Activated T-cell treated with anti-CD3 and anti-CD28 coated beads, Interleukin-2, amount 50 U/mL, for 1 hour (primary cell): Measurements from ENCODE around the gene HJV.
"Not testable (repeated sequence)": the region's sequence is repeated elsewhere in the genome, so short reads cannot be mapped to it uniquely, and the experiment has no call there.

Source experiments
- DNase-seq: peaks from one replicate; pipeline ENCODE4 v3.0.0-alpha.2; 2020

HJV gene, protein sequence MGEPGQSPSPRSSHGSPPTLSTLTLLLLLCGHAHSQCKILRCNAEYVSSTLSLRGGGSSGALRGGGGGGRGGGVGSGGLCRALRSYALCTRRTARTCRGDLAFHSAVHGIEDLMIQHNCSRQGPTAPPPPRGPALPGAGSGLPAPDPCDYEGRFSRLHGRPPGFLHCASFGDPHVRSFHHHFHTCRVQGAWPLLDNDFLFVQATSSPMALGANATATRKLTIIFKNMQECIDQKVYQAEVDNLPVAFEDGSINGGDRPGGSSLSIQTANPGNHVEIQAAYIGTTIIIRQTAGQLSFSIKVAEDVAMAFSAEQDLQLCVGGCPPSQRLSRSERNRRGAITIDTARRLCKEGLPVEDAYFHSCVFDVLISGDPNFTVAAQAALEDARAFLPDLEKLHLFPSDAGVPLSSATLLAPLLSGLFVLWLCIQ

DNA sequence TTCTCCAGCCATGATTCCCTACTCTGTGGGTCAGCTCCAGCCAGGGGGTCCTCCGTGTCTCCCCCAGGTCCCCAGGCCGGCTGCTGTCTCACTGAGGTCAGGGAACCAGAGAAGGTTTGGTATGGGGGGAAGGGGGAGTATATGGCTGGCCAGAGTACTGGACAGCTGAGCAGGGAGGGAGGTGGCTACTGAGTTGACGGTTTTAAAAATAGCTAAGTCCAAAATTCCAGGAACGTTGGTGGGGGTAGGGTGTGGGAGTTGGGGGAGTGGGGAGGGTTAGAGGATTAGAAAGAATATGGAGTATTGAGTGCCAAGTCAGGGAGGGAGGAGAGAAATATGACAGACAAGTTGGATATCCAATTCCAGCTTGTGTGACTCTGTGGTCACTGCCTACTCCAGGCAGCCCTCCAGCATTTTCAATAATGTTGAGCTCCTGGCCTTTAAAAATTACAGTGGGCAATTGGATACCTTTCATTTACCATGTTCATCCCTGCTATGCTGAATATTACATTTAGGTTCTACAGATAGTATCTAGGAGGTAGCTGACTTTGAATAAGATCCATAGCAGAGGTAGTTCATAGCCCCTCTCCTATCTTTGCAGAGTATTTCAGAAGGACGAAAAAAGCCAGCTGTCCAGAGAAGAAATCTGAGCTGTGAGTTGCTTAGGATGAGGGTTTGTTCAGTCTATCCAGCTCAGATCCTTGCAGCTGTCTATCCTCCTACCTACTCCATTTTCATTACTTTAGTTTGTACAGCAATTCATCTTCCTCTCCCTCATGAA lies at the start of gene HJV:
HJV (minus strand) TSS at position 114 of the 781 bp plus-strand sequence. CDS start 1,504 bp downstream, outside the sequence.
- DNase-seq = no peak

GRCh38 chr1:146059148-146059547 lies 37.6 kb upstream of the HJV start:
- not testable (repeated sequence) for DNase-seq

DNA sequence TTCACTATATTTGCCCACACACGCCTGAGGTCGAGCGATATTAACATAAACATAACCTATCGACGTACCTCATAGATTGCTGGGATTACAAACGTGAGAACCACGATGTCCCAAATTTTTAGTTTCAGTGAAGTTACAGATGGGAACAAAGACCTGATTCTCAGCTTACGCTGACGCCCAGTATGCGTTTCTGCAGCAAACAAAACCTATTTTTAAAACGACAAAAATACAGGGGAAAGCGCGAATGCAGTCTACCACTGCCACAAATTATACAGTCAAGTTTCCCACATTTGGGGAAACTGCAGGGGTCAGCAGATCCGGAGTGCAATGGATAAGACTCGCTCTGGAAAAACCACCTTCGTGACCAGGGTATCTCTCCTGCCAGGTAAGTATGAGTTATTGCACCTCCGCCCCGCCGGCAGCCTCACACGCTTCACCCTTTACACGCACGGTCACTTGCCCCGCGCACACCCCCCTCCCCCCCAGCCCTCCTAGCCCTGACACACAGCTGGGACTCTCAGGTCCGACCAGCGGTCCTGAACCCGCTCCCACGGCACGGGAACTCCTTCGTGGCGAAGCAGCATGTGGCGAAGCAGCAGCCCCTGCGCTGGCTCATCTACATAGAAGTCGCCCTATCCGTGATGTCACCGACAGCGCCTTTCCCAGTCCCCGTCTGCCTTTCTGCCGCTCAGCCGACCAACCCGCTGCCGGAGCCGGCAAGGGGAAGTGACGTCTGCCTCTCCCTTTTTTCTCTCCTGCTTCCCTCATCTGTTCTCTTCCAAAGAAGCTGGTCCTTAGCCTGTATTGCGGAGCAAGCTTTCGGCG lies 30.5 kb upstream of the HJV start:
- DNase-seq = peak; percentile 75

DNA sequence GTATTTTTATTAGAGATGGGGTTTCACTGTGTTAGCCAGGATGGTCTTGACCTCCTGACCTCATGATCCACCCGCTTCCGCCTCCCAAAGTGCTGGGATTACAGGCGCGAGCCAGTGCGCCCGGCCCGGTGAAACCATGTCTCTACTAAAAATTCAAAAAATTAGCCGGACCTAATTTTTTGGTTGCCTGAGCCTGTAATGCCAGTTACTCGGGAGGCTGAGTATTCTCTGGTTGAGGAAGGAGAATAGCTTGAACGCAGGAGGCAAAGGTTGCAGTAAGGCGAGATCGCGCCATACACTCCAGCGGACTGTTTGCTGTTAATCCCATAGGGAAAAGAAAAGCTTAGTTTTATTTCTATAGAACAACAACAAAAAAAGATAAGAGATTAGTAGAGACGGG lies 29.9 kb upstream of the HJV start:
- DNase-seq = no peak

- not testable (repeated sequence) for DNase-seq
Measured at GRCh38 chr1:146050652-146050963, 29.1 kb upstream of the HJV start.

GRCh38 chr1:146049866-146050651 lies 28.5 kb upstream of the HJV start:
- DNase-seq = not testable (repeated sequence)

GRCh38 chr1:146049436-146049835 lies 27.9 kb upstream of the HJV start:
- peak; percentile 25 for DNase-seq

DNA sequence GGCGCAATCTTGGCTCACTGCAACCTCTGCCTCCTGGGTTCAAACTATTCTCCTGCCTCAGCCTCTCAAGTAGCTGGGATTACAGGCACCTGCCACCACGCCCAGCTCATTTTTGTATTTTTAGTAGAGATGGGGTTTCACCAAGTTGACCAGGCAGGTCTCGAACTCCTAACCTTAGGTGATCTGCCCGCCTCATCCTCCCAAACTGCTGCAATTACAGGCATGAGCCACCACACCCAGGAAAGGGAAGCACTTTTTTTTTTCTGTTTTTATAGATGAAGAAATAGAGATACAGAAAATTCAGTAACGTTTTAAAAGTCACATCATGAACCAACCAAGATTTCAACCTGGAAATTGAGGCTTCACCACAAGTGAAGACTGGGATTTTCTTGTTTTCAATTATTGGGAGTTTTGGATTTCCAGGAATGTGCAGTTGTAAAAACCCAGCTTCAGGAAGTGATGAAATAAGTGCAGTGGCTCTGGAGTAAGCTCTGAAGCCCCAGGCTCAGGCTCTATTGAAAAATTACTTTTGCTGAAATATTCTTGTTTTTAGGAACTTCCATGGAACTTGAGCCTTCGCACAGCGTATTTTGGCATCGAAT lies 27.1 kb upstream of the HJV start:
- not testable (repeated sequence) for DNase-seq

DNA sequence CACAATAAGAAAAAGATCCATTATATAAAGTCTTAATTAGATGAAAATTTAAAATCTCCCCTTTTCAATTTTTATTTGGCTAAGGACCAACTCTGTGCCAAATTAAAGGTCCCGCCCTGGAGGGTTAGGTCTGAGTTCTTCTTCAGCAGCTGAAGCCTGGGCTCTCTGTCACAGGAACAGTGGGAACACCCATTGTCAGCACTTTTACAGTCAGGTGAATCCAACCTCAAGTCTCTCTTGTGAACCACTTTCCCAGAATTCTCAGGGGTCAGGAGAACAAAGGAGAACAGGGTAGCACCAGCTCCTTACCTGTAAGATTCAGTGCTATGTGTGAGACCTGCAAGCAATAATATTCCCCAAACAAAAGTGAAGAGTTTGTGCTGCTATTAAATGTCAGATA lies 25.1 kb upstream of the HJV start:
- no peak for DNase-seq

GRCh38 chr1:146039844-146040194 lies 18.3 kb upstream of the HJV start:
- no peak for DNase-seq

DNA sequence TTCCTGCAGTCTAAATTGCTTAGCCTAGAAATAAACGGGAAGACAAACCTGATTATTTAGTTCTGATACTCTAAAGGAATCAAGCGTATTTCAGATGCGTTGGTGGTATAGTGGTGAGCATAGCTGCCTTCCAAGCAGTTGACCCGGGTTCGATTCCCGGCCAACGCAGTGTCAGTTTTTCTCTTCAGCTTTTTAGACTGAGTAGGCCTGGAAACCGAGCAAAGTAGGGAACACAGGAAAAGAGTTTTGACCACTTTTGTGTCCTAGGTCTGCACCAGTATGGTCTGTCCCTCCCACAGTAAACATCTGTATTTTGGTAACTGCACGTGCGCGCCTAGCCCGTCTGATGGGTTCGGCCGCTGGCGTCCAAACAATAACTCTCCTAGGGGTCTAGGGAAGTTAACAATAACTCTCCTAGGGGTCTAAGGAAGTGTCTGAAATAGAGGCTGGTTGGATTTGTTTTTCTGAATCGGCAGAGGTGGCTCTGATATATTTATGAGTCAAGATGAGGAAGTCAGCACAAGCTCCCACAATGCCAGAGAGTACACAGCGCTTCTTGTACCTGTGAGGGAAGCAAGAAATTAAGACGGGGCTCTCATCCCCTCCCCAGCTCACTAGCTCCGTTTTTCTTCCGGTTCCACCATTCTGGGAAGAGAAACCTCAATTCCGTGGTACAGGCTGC lies 15.6 kb upstream of the HJV start:
- peak; percentile 77 for DNase-seq

DNA sequence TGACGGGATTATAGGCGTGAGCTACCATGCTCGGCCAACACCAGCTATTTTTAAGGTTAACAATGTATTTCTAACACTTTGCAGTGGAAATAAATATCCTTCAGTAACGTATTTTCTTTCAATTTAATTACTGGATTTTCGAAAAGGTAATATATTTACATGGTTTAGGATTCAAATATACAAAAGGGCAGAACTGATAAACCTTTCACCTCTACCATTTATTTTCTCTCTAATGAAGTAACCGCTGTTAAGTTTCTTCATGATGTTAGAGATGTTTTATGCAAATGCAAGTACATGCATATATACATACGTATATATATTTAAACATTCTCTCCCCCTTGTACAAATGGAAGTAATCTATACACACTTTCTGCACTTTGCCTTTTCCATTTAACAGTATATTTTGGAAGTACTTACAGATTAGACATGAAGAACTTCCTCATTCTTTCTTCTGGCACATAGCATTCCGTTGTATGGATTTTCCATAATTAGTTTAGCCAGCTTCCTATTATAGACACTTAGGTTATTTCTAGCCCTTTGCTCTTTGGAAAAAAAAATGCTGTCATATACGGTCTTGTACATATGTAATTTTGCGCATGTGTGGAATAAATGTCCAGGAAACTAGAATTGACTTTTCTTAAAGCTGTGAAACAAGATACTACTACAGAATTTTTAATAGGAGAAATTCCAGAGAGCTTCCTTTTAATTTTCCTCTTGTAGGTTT lies 14.9 kb upstream of the HJV start:
- DNase-seq = no peak

DNA sequence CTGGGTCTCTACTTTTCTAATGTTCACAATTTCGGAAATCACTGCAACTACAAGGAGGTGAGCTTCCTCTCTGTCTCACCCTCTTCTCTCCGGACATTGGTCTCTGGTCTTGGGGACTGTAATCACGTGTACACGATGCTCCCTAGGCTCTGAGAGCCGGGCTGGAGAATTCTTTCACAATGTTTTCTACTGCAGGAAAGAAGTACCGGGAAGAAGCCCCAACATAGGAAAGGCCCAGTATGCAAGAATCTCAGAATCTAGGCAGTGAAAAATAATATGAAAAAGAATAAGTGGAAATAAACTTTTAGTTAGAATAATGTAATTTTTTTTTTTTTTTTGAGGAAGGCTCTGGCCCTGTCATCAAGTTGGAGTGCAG lies 13.5 kb upstream of the HJV start:
- DNase-seq = no peak

DNA sequence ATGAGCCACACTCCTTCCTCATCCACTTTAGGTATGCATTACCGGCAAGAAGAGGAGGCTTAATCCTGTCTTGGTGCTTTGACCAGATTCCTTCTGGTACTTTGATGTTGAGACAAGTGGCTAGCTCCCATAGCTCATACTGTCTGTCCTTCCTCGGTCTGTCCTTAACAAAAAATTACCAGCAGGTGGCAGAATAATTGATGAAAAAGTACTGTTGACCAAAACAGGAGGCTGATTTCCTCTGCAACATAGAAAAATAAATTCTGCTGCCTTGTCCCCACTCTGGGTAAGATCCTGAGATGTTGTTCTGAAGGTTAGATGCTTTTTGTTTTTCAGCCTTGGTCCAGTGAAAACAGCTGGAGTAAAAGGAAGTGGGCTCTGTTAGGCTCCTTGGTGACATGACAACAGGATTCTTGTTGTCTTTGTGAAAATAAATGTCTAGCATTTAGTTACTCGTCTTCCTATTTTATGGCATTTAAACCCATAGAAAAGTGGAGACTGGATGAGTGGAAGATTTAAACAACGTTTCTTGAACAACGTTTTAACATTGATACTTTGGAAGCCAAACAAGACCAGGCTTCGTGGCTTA lies 11.2 kb upstream of the HJV start:
- no peak for DNase-seq

- DNase-seq = no peak
Measured at GRCh38 chr1:146031476-146031875, 9.9 kb upstream of the HJV start.

GRCh38 chr1:146029117-146029516 lies 7.6 kb upstream of the HJV start:
- no peak for DNase-seq

DNA sequence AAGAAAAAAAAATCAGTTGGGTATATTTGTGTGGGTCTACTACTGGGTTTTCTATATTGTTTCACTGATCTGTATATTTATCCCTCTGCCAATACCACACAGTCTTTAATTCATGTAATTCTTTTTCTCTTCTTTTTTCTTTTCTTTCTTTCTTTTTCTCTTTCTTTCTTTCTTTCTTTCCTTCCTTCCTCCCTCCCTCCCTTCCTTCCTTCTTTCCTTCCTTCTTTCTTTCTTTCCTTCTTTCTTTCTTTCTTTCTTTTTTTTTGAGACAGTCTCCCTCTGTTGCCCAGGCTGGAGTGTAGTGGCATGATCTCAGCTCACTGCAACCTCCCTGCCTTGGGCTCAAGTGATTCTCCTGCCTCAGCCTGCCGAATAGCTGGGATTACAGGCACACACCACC lies 5.1 kb upstream of the HJV start:
- DNase-seq = not testable (repeated sequence)

DNA sequence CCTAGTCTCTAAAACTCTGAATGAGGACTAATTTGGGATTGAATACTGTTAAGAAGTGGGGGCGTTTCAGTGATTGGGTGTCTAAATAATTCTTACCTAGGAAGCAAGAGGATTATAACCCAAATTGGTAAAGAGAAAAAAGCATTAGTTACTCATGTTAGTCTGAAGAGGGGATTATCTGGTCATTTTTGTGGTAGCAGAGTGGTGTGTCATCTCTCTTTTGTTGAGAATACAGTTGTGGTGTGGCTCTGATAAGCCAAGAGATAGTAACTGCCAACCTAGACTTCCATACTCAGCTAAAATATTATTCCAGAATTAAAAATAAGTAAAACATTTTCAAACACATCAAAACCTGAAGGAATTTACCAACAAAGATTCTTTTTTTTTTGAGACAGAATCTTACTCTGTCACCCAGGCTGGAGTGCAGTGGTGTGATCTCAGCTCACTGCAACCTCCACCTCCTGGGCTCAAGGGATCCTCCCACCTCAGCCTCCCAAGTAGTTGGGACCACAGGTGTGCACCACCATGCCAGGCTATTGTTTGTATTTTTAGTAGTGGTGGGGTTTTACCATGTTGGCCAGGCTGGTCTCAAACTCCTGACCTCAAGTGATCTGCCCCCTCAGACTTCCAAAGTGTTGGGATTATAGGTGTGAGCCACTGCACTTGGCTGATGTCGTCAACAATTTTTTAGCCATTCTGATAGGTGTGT lies 4.4 kb upstream of the HJV start:
- DNase-seq = not testable (repeated sequence)

GRCh38 chr1:146022403-146023127 lies 1.0 kb upstream of the HJV start:
- no peak for DNase-seq
